ENCODE results near the gene CMSS1.

Gene CMSS1

GRCh38 chr3:99960123-99960878 is 142.6 kb downstream of the CMSS1 start:
- no peak for DNase-seq (ENCODE audit: low read depth)

- DNase-seq (ENCODE audit: low read depth), result no peak
Observed at GRCh38 chr3:99960941-99961340, 143.3 kb downstream of the CMSS1 start.

- DNase-seq (ENCODE audit: low read depth), result no peak
Observed at GRCh38 chr3:99961756-99962515, 144.3 kb downstream of the CMSS1 start.

GRCh38 chr3:99962703-99963102 is 145.0 kb downstream of the CMSS1 start:
- peak; percentile 86 for DNase-seq (ENCODE audit: low read depth)

- DNase-seq (ENCODE audit: low read depth), result peak; percentile 85
Observed at GRCh38 chr3:99965077-99965476, 147.4 kb downstream of the CMSS1 start.

DNA sequence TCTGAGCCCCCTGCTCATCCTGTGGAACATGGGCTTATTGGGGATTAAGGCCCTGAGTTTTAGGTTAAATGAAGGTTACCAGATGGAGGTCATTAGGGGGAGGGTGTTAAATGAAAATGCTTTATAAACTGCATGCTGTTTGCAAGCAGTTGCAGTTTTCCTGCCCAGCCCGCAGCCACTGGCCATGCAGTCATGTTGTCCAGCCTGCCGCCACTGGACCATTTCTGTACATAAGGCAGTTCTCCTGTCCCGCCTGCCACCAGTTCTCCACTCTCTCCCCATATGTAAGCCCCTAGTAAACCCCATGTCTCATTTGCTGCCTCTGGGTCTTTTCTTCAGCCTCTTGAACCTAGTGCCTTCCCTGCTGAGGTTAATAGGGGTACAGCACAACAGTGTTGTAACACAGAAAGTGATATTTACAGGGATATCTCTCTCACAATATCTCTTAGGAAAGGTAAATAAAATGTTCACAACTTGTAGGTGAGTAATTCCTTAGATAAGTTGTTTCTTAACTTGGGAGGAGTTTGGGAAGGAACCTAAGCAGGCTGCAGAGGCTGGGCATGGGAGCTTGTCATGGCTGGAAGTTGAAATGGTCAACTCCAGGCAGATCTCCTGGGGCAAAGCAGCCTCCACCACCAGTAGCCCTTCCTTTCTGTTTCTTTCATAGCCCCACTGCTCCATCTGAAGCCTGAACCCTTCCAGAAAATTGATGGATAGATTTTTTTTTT is 148.2 kb downstream of the CMSS1 start:
- no peak for DNase-seq (ENCODE audit: low read depth)

- DNase-seq (ENCODE audit: low read depth), result peak; percentile 83
Observed at GRCh38 chr3:99966662-99967416, 149.2 kb downstream of the CMSS1 start.

DNA sequence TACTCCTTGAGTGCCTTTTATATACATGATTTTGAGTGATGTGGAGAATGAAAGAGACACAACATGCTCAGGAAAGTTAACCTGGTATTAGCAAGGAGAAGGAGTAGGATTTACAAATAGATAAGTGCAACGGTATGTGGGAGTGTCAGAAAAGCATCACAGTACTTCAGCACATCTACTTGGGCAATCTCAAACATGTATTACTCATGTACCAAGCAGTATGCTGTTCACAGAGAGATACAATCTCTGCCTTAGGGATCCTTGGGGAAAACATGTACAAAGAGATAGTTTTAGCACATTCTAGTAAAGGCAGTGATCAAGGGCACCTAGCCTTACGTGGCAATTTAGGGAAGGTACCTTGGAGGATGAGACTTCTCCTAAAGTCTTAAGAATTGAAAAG is 150.1 kb downstream of the CMSS1 start:
- DNase-seq (ENCODE audit: low read depth), result peak; percentile 90

GRCh38 chr3:99969136-99969535 is 151.5 kb downstream of the CMSS1 start:
- DNase-seq (ENCODE audit: low read depth), result peak; percentile 53

DNA sequence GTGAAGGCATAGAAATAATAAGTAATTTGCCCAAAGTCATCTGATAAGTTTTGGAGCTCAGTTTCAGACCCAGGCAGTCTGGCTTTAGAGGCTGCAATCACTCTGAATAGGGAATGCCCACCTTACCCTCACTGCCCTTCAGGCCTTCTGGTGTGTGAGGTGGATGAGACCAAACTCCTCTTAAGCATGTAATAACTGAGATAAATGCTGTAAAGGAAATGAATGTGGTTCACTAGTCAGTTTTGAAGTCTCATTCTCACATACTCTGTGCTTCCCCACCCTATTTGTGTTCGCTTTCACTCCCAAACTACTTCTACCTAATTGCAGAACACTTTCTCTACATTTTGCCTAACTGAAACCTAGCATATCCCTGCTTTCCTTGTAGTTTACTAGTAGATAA is 152.5 kb downstream of the CMSS1 start:
- DNase-seq (ENCODE audit: low read depth), result no peak

- no peak for DNase-seq (ENCODE audit: low read depth)
Observed at GRCh38 chr3:99971761-99972160, 154.1 kb downstream of the CMSS1 start.

GRCh38 chr3:99972380-99973104 is 154.9 kb downstream of the CMSS1 start:
- no peak for DNase-seq (ENCODE audit: low read depth)

- DNase-seq (ENCODE audit: low read depth), result no peak
Observed at GRCh38 chr3:99974989-99975388, 157.3 kb downstream of the CMSS1 start.

DNA sequence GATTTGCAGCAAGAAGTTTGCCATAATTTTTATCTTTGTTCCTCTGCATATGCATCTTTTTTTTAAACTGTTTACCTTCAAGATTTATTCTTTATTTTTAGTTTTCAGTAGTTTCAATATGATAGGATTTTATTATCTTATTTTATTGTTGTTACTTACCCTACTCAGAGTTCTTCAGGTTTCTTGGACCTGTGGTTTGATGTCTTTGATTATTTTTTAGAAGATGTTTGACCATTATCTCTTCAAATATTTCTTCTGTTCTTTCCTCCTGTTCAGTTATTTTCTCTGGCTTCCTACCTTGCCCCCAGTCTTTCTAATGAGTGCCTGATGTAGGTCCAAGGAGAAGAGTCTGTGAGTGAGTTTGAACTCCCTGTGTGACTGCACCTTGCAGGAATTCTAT is 158.9 kb downstream of the CMSS1 start:
- DNase-seq (ENCODE audit: low read depth), result no peak

DNA sequence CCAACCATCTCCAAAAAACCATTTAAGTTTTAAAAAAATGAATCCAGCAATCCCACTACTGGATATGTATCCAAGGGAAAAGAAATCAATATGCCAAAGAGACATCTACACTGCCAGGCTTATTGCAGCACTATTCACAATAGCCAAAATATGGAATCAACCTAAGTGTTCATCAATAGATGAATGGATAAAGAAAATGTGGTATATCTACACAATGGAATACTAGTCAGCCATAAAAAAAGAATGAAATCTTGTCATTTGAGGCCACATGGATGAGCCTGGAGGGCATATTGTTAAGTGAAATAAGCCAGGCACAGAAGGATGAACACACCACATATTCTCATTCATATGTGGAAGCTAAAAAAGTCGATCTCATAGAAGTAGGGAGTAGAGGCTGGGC is 160.6 kb downstream of the CMSS1 start:
- no peak for DNase-seq (ENCODE audit: low read depth)

GRCh38 chr3:99980606-99981005 is 162.9 kb downstream of the CMSS1 start:
- DNase-seq (ENCODE audit: low read depth), result no peak

DNA sequence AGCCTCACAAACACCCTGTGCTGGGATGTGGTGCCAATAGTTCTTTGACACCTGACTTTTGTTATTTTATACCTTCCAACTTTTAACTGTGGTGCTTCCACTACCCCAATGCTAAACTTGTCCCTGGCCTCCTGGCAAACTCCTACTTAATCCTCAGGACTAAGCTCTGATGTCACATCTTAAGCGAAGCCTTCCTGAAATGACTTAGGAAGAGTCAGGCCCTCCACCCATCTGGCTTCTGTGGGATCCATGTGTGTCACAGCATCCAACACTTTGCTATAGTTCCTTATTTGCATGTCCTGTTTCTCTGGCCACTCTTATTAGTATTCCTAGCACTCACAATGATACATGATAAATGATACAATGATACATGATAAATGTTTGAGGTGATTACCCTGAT is 163.5 kb downstream of the CMSS1 start:
- no peak for DNase-seq (ENCODE audit: low read depth)

- no peak for DNase-seq (ENCODE audit: low read depth)
Observed at GRCh38 chr3:99982650-99983049, 165.0 kb downstream of the CMSS1 start.

DNA sequence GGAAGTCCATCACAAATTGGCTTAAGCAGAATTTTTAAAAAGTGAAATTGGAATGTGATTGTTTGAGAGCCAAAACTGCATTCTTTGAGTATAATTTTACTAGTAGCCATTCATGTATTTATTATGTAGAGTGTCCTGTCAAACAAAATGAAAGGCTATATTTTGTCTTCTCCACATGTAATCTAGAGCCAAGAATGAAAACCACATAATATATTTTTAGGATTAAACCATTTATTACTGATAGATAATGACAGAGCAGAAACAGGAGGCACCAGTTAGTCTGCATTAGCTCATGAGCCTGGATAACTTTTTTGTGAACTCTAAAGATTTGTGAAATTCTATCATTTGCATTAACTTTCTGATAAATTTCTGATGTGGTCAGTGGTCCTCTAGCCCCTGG is 166.5 kb downstream of the CMSS1 start:
- DNase-seq (ENCODE audit: low read depth), result no peak

DNA sequence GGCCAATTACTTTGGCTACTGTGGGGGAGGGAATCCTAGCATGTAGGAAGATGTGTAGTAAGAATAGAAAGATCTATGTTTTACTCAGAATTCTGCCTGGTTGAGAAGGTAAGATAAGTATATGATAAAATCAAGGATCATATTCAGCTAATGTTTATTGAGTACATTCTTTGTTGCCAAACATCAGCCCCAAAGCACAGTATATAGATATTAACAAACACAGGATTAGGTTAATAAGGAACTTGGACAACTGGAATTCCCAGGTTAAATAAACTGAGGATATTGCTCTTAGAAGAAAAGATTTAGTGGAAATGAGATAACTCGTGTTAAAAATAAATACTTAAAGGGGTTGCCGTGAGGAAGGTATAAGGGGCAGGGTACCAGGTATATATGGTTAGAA is 167.0 kb downstream of the CMSS1 start:
- no peak for DNase-seq (ENCODE audit: low read depth)

DNA sequence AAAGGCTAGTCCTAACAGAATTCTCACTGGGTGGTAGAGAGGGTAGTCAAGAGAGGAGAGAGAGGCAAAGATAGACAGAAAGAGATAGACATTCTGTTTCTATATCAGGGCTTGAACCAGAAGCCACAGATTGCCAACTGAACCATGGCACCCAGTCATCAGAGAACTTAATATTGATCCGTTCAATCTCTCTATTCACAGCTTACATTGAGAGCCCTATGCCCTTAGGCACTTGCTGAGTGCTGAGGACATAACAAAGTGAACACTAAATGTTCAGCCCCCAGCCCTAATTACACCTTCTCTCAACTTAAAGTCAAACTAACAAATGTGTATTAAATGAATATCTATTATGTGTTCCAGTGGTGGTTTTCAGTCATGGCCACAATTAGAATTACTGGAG is 172.5 kb downstream of the CMSS1 start:
- no peak for DNase-seq (ENCODE audit: low read depth)

DNA sequence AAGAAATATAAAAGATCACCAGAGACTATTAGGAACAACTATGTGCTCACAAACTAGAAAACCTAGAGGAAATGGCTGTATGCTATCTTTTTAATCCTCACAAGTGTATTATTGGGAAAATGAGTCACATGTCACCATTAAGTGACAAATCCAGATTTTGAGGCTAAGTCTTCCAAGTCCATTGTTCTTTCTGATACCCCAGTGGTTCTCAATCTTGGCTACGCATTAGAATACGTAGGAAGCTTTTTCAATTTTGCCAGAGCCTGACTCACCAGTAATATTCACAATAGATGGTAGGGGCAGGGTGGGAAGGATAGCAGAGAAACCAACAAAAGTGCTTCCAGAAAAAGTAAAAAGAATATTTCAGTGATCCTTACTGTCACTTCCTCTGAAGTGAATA is 179.6 kb downstream of the CMSS1 start:
- DNase-seq (ENCODE audit: low read depth), result no peak

Data from iris pigment epithelial cell (primary cell).